ENCODE data around the gene SCYGR2. TPM values are rescaled to one million over a fixed set of nuclear protein-coding genes. Genes with fewer than 3 reads are reported as not detected.

Gene SCYGR2
- total and polyA plus RNA-seq, 2 of the 8 experiments (the other 6 are each of a cell fraction or from before 2014, with no cell fraction given), result not detected

GRCh38 chr2:227607941-227608340 is 9.2 kb downstream of the SCYGR2 start:
- Histone ChIP-seq H3K23ac (ENCODE audit: insufficient read length) (no peak overlapping the region), H4K8ac (ENCODE audit: extremely low read depth, insufficient read depth, low read length) (no peak overlapping the region), H2BK5ac (ENCODE audit: low read depth, low read length) (no peak overlapping the region), H3K23me2 (ENCODE audit: low read depth, low read length) (no peaks in the 10 kb centered on the region), H3K9me3 (ENCODE audit: insufficient read depth in 2 of 2, low read depth in 1 of 2, low read length in 1 of 2) (no peaks in the 10 kb centered on the region), H3K79me1 (ENCODE audit: low read depth, low read length) (no peaks in the 10 kb centered on the region), H4K20me1 (replicated peaks in 1 of 2; ENCODE audit: control insufficient read depth in 1 of 2, insufficient read depth in 2 of 2, low read length in 2 of 2) (no peaks in the 10 kb centered on the region), H4K5ac (ENCODE audit: insufficient read length, low read depth, low read length) (no peak overlapping the region), H4K91ac (replicated peaks; ENCODE audit: insufficient read length, low read length) (no peak overlapping the region), H2BK15ac (ENCODE audit: low read length) (no peak overlapping the region), H3K9ac (replicated peaks in 1 of 4; ENCODE audit: extremely low read depth in 1 of 4, low read depth in 3 of 4, low read length in 3 of 4) (no peak overlapping the region), H2BK20ac (ENCODE audit: low read length) (no peak overlapping the region), H3K4me3 (ENCODE audit: extremely low read depth in 1 of 4, insufficient read depth in 2 of 4, low read depth in 3 of 4, low read length in 4 of 4) (no peak overlapping the region), H2AK5ac (ENCODE audit: low read depth, low read length) (no peak overlapping the region), H3K4me1 (replicated peaks in 1 of 4; ENCODE audit: control insufficient read depth in 3 of 4, insufficient read depth in 4 of 4, low read length in 3 of 4) (no peaks in the 10 kb centered on the region), H3K27ac (ENCODE audit: low read depth, low read length) (no peak overlapping the region), H3K18ac (ENCODE audit: extremely low read depth, low read length) (no peak overlapping the region), H2BK12ac (ENCODE audit: low read depth, low read length) (no peak overlapping the region), H2AFZ (ENCODE audit: low read length) (peak overlapping the region; percentile 29; the same call in 1 of the 2 replicates), H3K4ac (replicated peaks; ENCODE audit: insufficient read length, low read depth, low read length) (no peak overlapping the region), H2BK120ac (replicated peaks; ENCODE audit: low read depth, low read length) (no peak overlapping the region), H3K14ac (ENCODE audit: insufficient read length) (no peak overlapping the region), H3K36me3 (ENCODE audit: control insufficient read depth in 2 of 4, insufficient read depth in 4 of 4, low read length in 3 of 4) (no peaks in the 10 kb centered on the region), H3K79me2 (ENCODE audit: control insufficient read depth in 1 of 2, insufficient read depth in 2 of 2, low read length in 2 of 2) (no peaks in the 10 kb centered on the region), H3K4me2 (ENCODE audit: insufficient read depth in 1 of 2, low read depth in 2 of 2, low read length in 2 of 2) (no peak overlapping the region), H3K27me3 (replicated peaks in 1 of 4; ENCODE audit: control insufficient read depth in 3 of 4, extremely low read depth in 1 of 4, insufficient read depth in 3 of 4, low read length in 3 of 4) (no peaks in the 10 kb centered on the region), H3K56ac (replicated peaks; ENCODE audit: insufficient read length, low read depth, low read length) (no peak overlapping the region)
- CTCF ChIA-PET (ENCODE audit: partially characterized antibody), result interaction anchor here (0.5 kb wide), 1 partner anchor 482 kb away, joined by 3 read pairs; no protein-coding TSS in a partner anchor
- TF ChIP-seq SIN3A (conservative IDR thresholded peaks at IDR 0.05 in 1 of 2, IDR thresholded peaks at IDR 0.05 in 1 of 2; ENCODE audit: low read depth in 1 of 2, low read length in 2 of 2), result no peak
- no peak for TF ChIP-seq SP1 (IDR thresholded peaks at IDR 0.05; ENCODE audit: low read depth, low read length)
- no peak for TF ChIP-seq ASH2L (IDR thresholded peaks at IDR 0.05; ENCODE audit: low read length)
- TF ChIP-seq RFX5 (IDR thresholded peaks at IDR 0.05; ENCODE audit: borderline replicate concordance, low read depth, low read length), result no peak
- DNase-seq (ENCODE audit: low read depth in 1 of 2, low spot score in 2 of 2), result no peak
- 98% methylated on average over 3 of the region's 3 CpGs; no CpG with 5 or more reads in 1 of the 2 experiments for WGBS, 2 experiments (ENCODE audit: extremely low coverage in 1 of 2, insufficient coverage in 1 of 2, insufficient read length in 1 of 2, insufficient replicate concordance in 2 of 2, low coverage in 1 of 2, low lambda C conversion rate in 2 of 2, missing lambda C conversion rate in 1 of 2)
- FAIRE-seq, result no peak
- POLR2A ChIA-PET (ENCODE audit: partially characterized antibody), result no interaction called here
